ENCODE measurements around the gene ASCL3.

ASCL3 gene

DNA sequence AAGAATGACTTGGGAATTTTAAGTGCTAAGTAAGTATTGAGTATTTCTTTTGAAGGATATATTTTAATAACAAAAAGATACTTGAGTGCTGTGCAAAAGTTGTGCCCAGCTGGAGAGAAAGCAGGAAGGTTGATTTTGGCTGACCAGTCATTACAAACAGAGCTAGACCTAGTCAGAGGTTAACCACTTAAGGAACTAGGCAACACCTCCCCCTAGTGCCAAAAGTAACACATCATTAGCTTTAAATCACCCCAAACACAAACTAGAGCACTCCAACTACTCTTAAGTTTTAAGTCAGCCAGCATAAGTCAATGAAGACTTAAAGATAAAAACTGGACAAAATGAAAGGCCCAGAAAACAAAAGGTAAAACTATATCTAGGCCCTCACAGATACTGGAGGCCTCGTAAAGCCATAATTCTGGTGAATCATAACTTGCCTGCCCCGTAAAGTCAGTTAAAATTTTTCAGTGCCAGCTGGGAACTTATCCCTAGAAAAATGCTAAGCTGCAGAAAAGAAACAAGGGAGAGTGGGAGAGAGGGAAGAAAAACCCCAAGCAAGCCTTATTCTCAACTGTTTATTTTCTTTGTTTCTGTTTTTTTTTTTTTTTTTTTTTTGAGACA lies 16.8 kb upstream of the ASCL3 start:
- Histone ChIP-seq H3K4me3 (ENCODE audit: low read depth, low read length, poor library complexity, severe bottlenecking) (no peak overlapping the region), H3K9me3 (ENCODE audit: low read length) (no peaks in the 10 kb centered on the region), H3K9me2 (ENCODE audit: low read depth, low read length) (no peaks in the 10 kb centered on the region), H3K4me2 (ENCODE audit: low read length) (no peak overlapping the region), H3K27me3 (ENCODE audit: insufficient read depth, low read length) (no peaks in the 10 kb centered on the region), H3K27ac (ENCODE audit: low read depth, low read length, poor library complexity, severe bottlenecking) (no peak overlapping the region), H4K20me1 (ENCODE audit: insufficient read depth, low read length) (no peaks in the 10 kb centered on the region), H3K36me3 (ENCODE audit: insufficient read depth, low read length) (peaks cover 13% of the 10 kb centered on the region), H3F3A (ENCODE audit: insufficient read depth, low read length) (no peaks in the 10 kb centered on the region), H3K4me1 (ENCODE audit: insufficient read depth, low read length, severe bottlenecking) (peaks cover 20% of the 10 kb centered on the region), H2AFZ (ENCODE audit: low read length) (no peak overlapping the region), H3K79me2 (ENCODE audit: insufficient read depth, low read length) (peaks cover 33% of the 10 kb centered on the region), H3K9ac (ENCODE audit: low read length) (no peak overlapping the region)
- no peak for TF ChIP-seq EZH2 (IDR thresholded peaks at IDR 0.05; ENCODE audit: borderline replicate concordance, low read length)
- peak; percentile 68 for TF ChIP-seq CTCF (IDR thresholded peaks at IDR 0.05; ENCODE audit: low read length)

DNA sequence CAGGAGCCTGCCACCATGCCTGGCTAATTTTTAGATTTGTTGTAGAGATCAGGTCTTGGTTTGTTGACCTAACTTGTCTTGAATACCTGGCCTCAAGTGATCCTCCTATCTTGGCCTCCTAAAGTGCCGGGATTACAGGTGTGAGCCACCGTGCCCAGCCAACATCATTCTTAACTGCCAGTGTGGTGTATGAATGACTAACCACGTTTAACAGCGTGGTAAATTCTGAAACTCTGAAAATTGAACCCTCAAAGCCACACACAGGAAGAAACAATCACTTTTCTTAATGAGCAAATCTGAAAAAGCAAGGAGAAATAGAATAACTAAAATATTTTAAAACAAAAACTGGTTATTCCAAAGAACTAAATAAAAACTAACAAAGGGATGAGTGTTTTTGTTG lies 14.0 kb upstream of the ASCL3 start:
- no peaks in the 10 kb centered on the region for H3K9me2 ChIP-seq (ENCODE audit: low read depth, low read length)
- H3K27me3 ChIP-seq (ENCODE audit: insufficient read depth, low read length) = no peaks in the 10 kb centered on the region
- peaks cover 36% of the 10 kb centered on the region for H3K36me3 ChIP-seq (ENCODE audit: insufficient read depth, low read length)
- H3F3A ChIP-seq (ENCODE audit: insufficient read depth, low read length) = no peaks in the 10 kb centered on the region
- no peaks in the 10 kb centered on the region for H4K20me1 ChIP-seq (ENCODE audit: insufficient read depth, low read length)
- H3K9me3 ChIP-seq (ENCODE audit: low read length) = no peaks in the 10 kb centered on the region
- H3K27ac ChIP-seq (ENCODE audit: low read depth, low read length, poor library complexity, severe bottlenecking) = no peak overlapping the region
- H3K79me2 ChIP-seq (ENCODE audit: insufficient read depth, low read length) = peaks cover 14% of the 10 kb centered on the region; the same call in 1 of the 2 replicates
- TF ChIP-seq CTCF (IDR thresholded peaks at IDR 0.05; ENCODE audit: low read length) = no peak
- TF ChIP-seq EZH2 (IDR thresholded peaks at IDR 0.05; ENCODE audit: borderline replicate concordance, low read length) = no peak
- H2AFZ ChIP-seq (ENCODE audit: low read length) = no peak overlapping the region
- H3K4me2 ChIP-seq (ENCODE audit: low read length) = no peak overlapping the region
- no peak overlapping the region for H3K4me3 ChIP-seq (ENCODE audit: low read depth, low read length, poor library complexity, severe bottlenecking)
- H3K4me1 ChIP-seq (ENCODE audit: insufficient read depth, low read length, severe bottlenecking) = peaks cover 4% of the 10 kb centered on the region
- no peak overlapping the region for H3K9ac ChIP-seq (ENCODE audit: low read length)

- H3K36me3 ChIP-seq (ENCODE audit: insufficient read depth, low read length) = peaks cover 51% of the 10 kb centered on the region
Measured at GRCh38 chr11:8948886-8949285, 6.1 kb upstream of the ASCL3 start.

More at GRCh38 chr11:8948886-8949285, 6.1 kb upstream of the ASCL3 start:
- no peak overlapping the region for H3K9ac ChIP-seq (ENCODE audit: low read length)
- TF ChIP-seq CTCF (IDR thresholded peaks at IDR 0.05; ENCODE audit: low read length) (no peak), EZH2 (IDR thresholded peaks at IDR 0.05; ENCODE audit: borderline replicate concordance, low read length) (no peak)
- no peak overlapping the region for H3K27ac ChIP-seq (ENCODE audit: low read depth, low read length, poor library complexity, severe bottlenecking)
- H4K20me1 ChIP-seq (ENCODE audit: insufficient read depth, low read length) = no peaks in the 10 kb centered on the region
- H3K27me3 ChIP-seq (ENCODE audit: insufficient read depth, low read length) = no peaks in the 10 kb centered on the region
- no peak overlapping the region for H3K4me3 ChIP-seq (ENCODE audit: low read depth, low read length, poor library complexity, severe bottlenecking)
- H2AFZ ChIP-seq (ENCODE audit: low read length) = no peak overlapping the region
- no peaks in the 10 kb centered on the region for H3F3A ChIP-seq (ENCODE audit: insufficient read depth, low read length)
- H3K4me1 ChIP-seq (ENCODE audit: insufficient read depth, low read length, severe bottlenecking) = no peaks in the 10 kb centered on the region
- no peak overlapping the region for H3K4me2 ChIP-seq (ENCODE audit: low read length)
- no peaks in the 10 kb centered on the region for H3K79me2 ChIP-seq (ENCODE audit: insufficient read depth, low read length)
- no peaks in the 10 kb centered on the region for H3K9me2 ChIP-seq (ENCODE audit: low read depth, low read length)
- H3K9me3 ChIP-seq (ENCODE audit: low read length) = no peaks in the 10 kb centered on the region

Measured in OCI-LY1 (cell line).